ENCODE results near the gene ZNF791.

Gene ZNF791

DNA sequence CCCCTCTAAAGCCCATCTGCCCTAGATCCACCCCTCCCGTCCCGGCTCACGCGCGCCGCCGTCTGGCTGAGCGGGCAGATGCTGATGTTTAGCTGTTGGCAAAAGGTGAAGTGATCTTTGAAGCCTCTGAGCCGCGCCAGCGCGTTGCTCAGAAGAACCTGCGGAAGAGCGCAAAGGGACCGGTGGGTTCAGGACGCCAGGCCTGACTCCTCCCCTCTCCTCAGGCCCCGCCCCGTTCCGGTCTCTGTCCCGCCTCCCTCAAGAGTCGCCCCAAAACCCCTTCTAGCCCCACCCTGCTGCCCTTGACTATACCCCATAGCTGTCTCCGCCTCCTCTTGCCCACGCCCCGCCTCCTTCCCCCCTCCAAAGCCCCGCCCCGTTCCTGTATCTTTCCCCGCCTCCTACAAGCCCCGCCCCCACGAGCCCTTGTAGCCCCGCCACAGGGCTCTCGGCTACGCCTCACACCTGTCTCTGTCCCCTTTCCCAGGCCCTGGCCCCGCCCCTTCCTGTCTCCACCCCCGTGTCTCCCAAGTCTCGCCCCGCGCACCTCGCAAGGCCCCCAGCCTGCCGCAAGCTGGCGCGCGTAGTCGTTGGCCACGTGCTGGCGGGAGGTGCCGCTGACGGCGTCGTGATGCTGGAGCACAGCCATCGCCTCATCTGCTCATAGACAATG is 46.3 kb downstream of the ZNF791 start:
- Histone ChIP-seq H3K9me2 (replicated peaks; ENCODE audit: insufficient read depth, low read length) (no peaks in the 10 kb centered on the region), H3K9me3 (ENCODE audit: insufficient read depth, low read length) (no peaks in the 10 kb centered on the region), H3K4me2 (ENCODE audit: low read depth, low read length, poor library complexity, severe bottlenecking) (no peak overlapping the region), H3K27me3 (ENCODE audit: low read length) (no peaks in the 10 kb centered on the region), H3K27ac (ENCODE audit: low read depth, low read length) (no peak overlapping the region), H2AFZ (ENCODE audit: low read depth, low read length, severe bottlenecking) (no peak overlapping the region), H3K9ac (ENCODE audit: low read length) (no peak overlapping the region), H3K36me3 (ENCODE audit: low read length) (0 out of 2 replicates have a peak, but pooled peaks cover 10% of the 10 kb centered on the region), H3K79me2 (ENCODE audit: insufficient read depth, low read length) (no peaks in the 10 kb centered on the region), H3F3A (ENCODE audit: insufficient read depth) (no peaks in the 10 kb centered on the region), H4K20me1 (ENCODE audit: low read depth, low read length) (no peaks in the 10 kb centered on the region), H3K4me3 (ENCODE audit: insufficient read depth, low read length, poor library complexity, severe bottlenecking) (no peak overlapping the region)
- TF ChIP-seq, protein P1, sequence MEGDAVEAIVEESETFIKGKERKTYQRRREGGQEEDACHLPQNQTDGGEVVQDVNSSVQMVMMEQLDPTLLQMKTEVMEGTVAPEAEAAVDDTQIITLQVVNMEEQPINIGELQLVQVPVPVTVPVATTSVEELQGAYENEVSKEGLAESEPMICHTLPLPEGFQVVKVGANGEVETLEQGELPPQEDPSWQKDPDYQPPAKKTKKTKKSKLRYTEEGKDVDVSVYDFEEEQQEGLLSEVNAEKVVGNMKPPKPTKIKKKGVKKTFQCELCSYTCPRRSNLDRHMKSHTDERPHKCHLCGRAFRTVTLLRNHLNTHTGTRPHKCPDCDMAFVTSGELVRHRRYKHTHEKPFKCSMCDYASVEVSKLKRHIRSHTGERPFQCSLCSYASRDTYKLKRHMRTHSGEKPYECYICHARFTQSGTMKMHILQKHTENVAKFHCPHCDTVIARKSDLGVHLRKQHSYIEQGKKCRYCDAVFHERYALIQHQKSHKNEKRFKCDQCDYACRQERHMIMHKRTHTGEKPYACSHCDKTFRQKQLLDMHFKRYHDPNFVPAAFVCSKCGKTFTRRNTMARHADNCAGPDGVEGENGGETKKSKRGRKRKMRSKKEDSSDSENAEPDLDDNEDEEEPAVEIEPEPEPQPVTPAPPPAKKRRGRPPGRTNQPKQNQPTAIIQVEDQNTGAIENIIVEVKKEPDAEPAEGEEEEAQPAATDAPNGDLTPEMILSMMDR (IDR thresholded peaks at IDR 0.05; ENCODE audit: insufficient read depth, low read length, poor library complexity, severe bottlenecking), result no peak
- TF ChIP-seq EZH2phosphoT487 (conservative IDR thresholded peaks at IDR 0.05; ENCODE audit: low read length), result no peak

DNA sequence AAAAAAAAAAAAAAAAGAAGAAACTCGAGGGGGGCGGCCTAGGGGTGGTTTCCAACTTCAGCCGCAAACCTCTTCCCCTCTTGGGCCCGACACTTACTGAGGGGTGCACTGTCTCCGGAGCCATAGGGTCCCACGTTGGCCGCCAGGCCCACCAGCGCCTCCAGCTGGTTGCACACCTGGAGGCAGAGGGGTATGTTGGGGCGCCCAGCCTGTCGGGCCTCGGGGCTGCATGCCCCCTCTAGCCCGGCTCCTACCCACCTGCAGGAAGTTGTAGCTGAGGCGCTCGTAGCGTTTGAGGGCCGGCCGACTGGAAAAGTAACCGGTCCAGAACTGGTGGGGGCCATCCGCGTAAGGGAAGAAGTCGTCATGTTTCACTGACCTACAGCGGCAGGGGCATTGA is 47.2 kb downstream of the ZNF791 start:
- Histone ChIP-seq H3K9ac (ENCODE audit: low read length) (no peak overlapping the region), H3K27ac (ENCODE audit: low read depth, low read length) (no peak overlapping the region), H3K27me3 (ENCODE audit: low read length) (no peaks in the 10 kb centered on the region), H3K4me3 (ENCODE audit: insufficient read depth, low read length, poor library complexity, severe bottlenecking) (no peak overlapping the region), H4K20me1 (ENCODE audit: low read depth, low read length) (no peaks in the 10 kb centered on the region), H2AFZ (ENCODE audit: low read depth, low read length, severe bottlenecking) (no peak overlapping the region), H3F3A (ENCODE audit: insufficient read depth) (no peaks in the 10 kb centered on the region), H3K36me3 (ENCODE audit: low read length) (0 out of 2 replicates have a peak, but pooled peaks cover 10% of the 10 kb centered on the region), H3K79me2 (ENCODE audit: insufficient read depth, low read length) (no peaks in the 10 kb centered on the region), H3K9me2 (replicated peaks; ENCODE audit: insufficient read depth, low read length) (no peaks in the 10 kb centered on the region), H3K9me3 (ENCODE audit: insufficient read depth, low read length) (no peaks in the 10 kb centered on the region), H3K4me2 (ENCODE audit: low read depth, low read length, poor library complexity, severe bottlenecking) (no peak overlapping the region)
- TF ChIP-seq EZH2phosphoT487 (conservative IDR thresholded peaks at IDR 0.05; ENCODE audit: low read length), result no peak
- TF ChIP-seq, protein P1 (IDR thresholded peaks at IDR 0.05; ENCODE audit: insufficient read depth, low read length, poor library complexity, severe bottlenecking), result no peak

DNA sequence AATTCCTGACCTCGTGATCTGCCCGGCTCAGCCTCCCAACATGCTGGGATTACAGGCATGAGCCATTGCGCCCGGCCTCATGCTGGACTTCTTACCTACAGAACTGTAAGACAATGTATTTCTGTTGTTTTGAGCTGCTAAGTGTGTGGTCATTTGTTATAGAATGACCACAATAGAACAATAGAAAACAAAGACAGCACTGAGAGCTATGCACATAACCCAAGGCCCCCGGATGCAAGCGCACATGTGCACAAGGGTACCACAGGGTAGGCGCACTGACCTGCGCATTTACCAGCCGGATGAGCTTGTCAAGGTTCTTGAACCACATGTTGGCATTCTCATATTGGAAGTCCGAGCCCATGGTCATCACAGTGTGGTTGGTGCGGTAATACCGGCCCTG is 50.3 kb downstream of the ZNF791 start:
- H4K20me1 ChIP-seq (ENCODE audit: low read depth, low read length), result no peaks in the 10 kb centered on the region
- no peak overlapping the region for H3K4me2 ChIP-seq (ENCODE audit: low read depth, low read length, poor library complexity, severe bottlenecking)
- H3K27me3 ChIP-seq (ENCODE audit: low read length), result no peaks in the 10 kb centered on the region
- H3K79me2 ChIP-seq (ENCODE audit: insufficient read depth, low read length), result peaks cover 11% of the 10 kb centered on the region
- no peaks in the 10 kb centered on the region for H3K9me3 ChIP-seq (ENCODE audit: insufficient read depth, low read length)
- no peak overlapping the region for H2AFZ ChIP-seq (ENCODE audit: low read depth, low read length, severe bottlenecking)
- H3K27ac ChIP-seq (ENCODE audit: low read depth, low read length), result no peak overlapping the region
- TF ChIP-seq EZH2phosphoT487 (conservative IDR thresholded peaks at IDR 0.05; ENCODE audit: low read length), result no peak
- TF ChIP-seq, protein P1 (IDR thresholded peaks at IDR 0.05; ENCODE audit: insufficient read depth, low read length, poor library complexity, severe bottlenecking), result no peak
- H3K9ac ChIP-seq (ENCODE audit: low read length), result no peak overlapping the region
- peaks cover 5% of the 10 kb centered on the region; the same call in 1 of the 2 replicates for H3F3A ChIP-seq (ENCODE audit: insufficient read depth)
- peaks cover 10% of the 10 kb centered on the region; the same call in 1 of the 2 replicates for H3K36me3 ChIP-seq (ENCODE audit: low read length)
- no peaks in the 10 kb centered on the region for H3K9me2 ChIP-seq (replicated peaks; ENCODE audit: insufficient read depth, low read length)
- H3K4me3 ChIP-seq (ENCODE audit: insufficient read depth, low read length, poor library complexity, severe bottlenecking), result no peak overlapping the region

Data from SU-DHL-6 (cell line).